Measurements from ENCODE around the gene BMPR1A.

GRCh38 chr10:86979296-86979818 lies 222.9 kb downstream of the BMPR1A start:
- no peak for TF ChIP-seq REST (IDR thresholded peaks at IDR 0.05; ENCODE audit: low read depth, low read length)
- no peak for TF ChIP-seq MXI1 (IDR thresholded peaks at IDR 0.05; ENCODE audit: low read depth, low read length)
- no peak for TF ChIP-seq NFXL1 (IDR thresholded peaks at IDR 0.05; ENCODE audit: borderline replicate concordance)

Data from GM12878 (cell line).